GM18858 (cell line): ENCODE data around the gene C11orf98.
"Not testable (repeated sequence)": the region's sequence is repeated elsewhere in the genome, so short reads cannot be mapped to it uniquely, and the experiment has no call there.

Source experiments
- ATAC-seq: cut with Tn5 transposase; IDR thresholded peaks from one replicate; pipeline ENCODE4 v1.9.1; 2021; ENCODE audit not compliant: unreplicated experiment

The C11orf98 gene

GRCh38 chr11:62654297-62654696 lies 10.7 kb downstream of the C11orf98 start:
- no peak for ATAC-seq

- ATAC-seq, result no peak
Observed at GRCh38 chr11:62652161-62653006, 12.6 kb downstream of the C11orf98 start.

- ATAC-seq, result not testable (repeated sequence)
Observed at GRCh38 chr11:62650283-62650682, 14.7 kb downstream of the C11orf98 start.

GRCh38 chr11:62649486-62649885 lies 15.5 kb downstream of the C11orf98 start:
- ATAC-seq, result no peak

GRCh38 chr11:62648967-62649364 lies 16.0 kb downstream of the C11orf98 start:
- no peak for ATAC-seq

GRCh38 chr11:62648185-62648966 lies 16.6 kb downstream of the C11orf98 start:
- no peak for ATAC-seq

- ATAC-seq, result no peak
Observed at GRCh38 chr11:62647609-62648005, 17.4 kb downstream of the C11orf98 start.

- no peak for ATAC-seq
Observed at GRCh38 chr11:62646825-62647608, 18.0 kb downstream of the C11orf98 start.

GRCh38 chr11:62645946-62646824 lies 18.8 kb downstream of the C11orf98 start, which contains the start of gene GANAB:
TSS of gene GANAB (minus strand) at chr11:62646613. CDS start at chr11:62646599, 14 bp downstream.
- peak; percentile 72 for ATAC-seq

GRCh38 chr11:62645671-62645945 lies 19.4 kb downstream of the C11orf98 start:
- ATAC-seq, result no peak

- ATAC-seq, result no peak
Observed at GRCh38 chr11:62644220-62644619, 20.8 kb downstream of the C11orf98 start.

- ATAC-seq, result no peak
Observed at GRCh38 chr11:62632492-62632891, 32.5 kb downstream of the C11orf98 start.

GRCh38 chr11:62627713-62628112 lies 37.3 kb downstream of the C11orf98 start:
- no peak for ATAC-seq

GRCh38 chr11:62622476-62623089 lies 42.4 kb downstream of the C11orf98 start:
- no peak for ATAC-seq

- peak; percentile 88 for ATAC-seq
Observed at GRCh38 chr11:62621567-62622470, 43.2 kb downstream of the C11orf98 start, which contains the start of gene B3GAT3. TSS of gene B3GAT3 (minus strand) at chr11:62621986. CDS start at chr11:62621947, 39 bp downstream.

GRCh38 chr11:62621027-62621566 lies 43.9 kb downstream of the C11orf98 start:
- ATAC-seq, result no peak

GRCh38 chr11:62616957-62617356 lies 48.1 kb downstream of the C11orf98 start:
- not testable (repeated sequence) for ATAC-seq

- ATAC-seq, result no peak
Observed at GRCh38 chr11:62615521-62615920, 49.5 kb downstream of the C11orf98 start.

GRCh38 chr11:62614275-62614674 lies 50.7 kb downstream of the C11orf98 start:
- no peak for ATAC-seq
